K562 (cell line): Measurements from ENCODE around the gene SLC25A51. TPM values are rescaled to one million over a fixed set of nuclear protein-coding genes. Genes with fewer than 3 reads are reported as not detected.

Experiments used
- ARNT ChIP-seq, 2 experiments: fragments of 450-650 bp; IDR thresholded peaks; 2 replicates each; pipeline ENCODE4 v1.6.1; 2016; ENCODE audit warnings: mild to moderate bottlenecking in 1 of 2
- CCAR2 ChIP-seq: fragments of 200-400 bp; formaldehyde crosslinking; IDR thresholded peaks from 2 replicates; pipeline ENCODE4 v1.6.1; 2017; ENCODE audit warnings: mild to moderate bottlenecking, low read depth, low read length
- ETS2 ChIP-seq: IDR thresholded peaks from 2 replicates; pipeline ENCODE4 v1.6.1; 2016; ENCODE audit warnings: borderline replicate concordance, missing genetic modification characterization, mild to moderate bottlenecking, moderate library complexity, missing compliant biosample characterization; ENCODE audit not compliant: poor library complexity, severe bottlenecking
- GATAD2A ChIP-seq: fragments of 450-650 bp; IDR thresholded peaks from 2 replicates; pipeline ENCODE4 v1.6.1; 2017
- HNRNPUL1 ChIP-seq: fragments of 200-400 bp; formaldehyde crosslinking; IDR thresholded peaks from 2 replicates; pipeline ENCODE4 v1.6.1; 2017; ENCODE audit warnings: low read length
- MEF2A ChIP-seq: IDR thresholded peaks from 2 replicates; pipeline ENCODE4 v1.6.1; 2011; ENCODE audit warnings: low read depth, mild to moderate bottlenecking, low read length, moderate library complexity; ENCODE audit not compliant: control insufficient read depth
- NFIX ChIP-seq: fragments of 250-450 bp; sonication (Bioruptor Pico); IDR thresholded peaks from 2 replicates; pipeline ENCODE4 v1.4.0; 2020; ENCODE audit warnings: low read depth, mild to moderate bottlenecking, moderate library complexity
- PHTF2 ChIP-seq: fragments of 250-450 bp; sonication (Bioruptor Pico); IDR thresholded peaks from 2 replicates; pipeline ENCODE4 v1.5.0; 2021; ENCODE audit warnings: mild to moderate bottlenecking
- POLR2AphosphoS2 ChIP-seq: IDR thresholded peaks from 2 replicates; pipeline ENCODE4 v1.6.1; 2012; ENCODE audit warnings: low read length, improper control_type of control experiment
- POLR2H ChIP-seq: IDR thresholded peaks from 2 replicates; pipeline ENCODE4 v1.6.1; 2016; ENCODE audit warnings: missing genetic modification characterization, low read depth, mild to moderate bottlenecking, control low read depth, missing compliant biosample characterization, moderate library complexity
- SMARCE1 ChIP-seq: fragments of 450-650 bp; IDR thresholded peaks from 2 replicates; pipeline ENCODE4 v1.7.1; 2016; ENCODE audit warnings: mild to moderate bottlenecking
- STAG1 ChIP-seq: sonication (generic); formaldehyde crosslinking; IDR thresholded peaks from 2 replicates; pipeline ENCODE4 v1.5.0; 2020; ENCODE audit warnings: missing genetic modification reagents, borderline replicate concordance
- ZBED1 ChIP-seq: IDR thresholded peaks from 2 replicates; pipeline ENCODE4 v1.6.1; 2014
- ZBTB7A ChIP-seq: IDR thresholded peaks from 2 replicates; pipeline ENCODE4 v1.6.1; 2011; ENCODE audit warnings: low read depth, mild to moderate bottlenecking, low read length, moderate library complexity, borderline replicate concordance; ENCODE audit not compliant: control insufficient read depth
- ZNF124 ChIP-seq: sonication (generic); formaldehyde crosslinking; IDR thresholded peaks from 2 replicates; pipeline ENCODE4 v1.8.1; 2022; ENCODE audit warnings: missing genetic modification reagents
- ZNF175 ChIP-seq: fragments of 200-800 bp; sonication (Bioruptor generic); IDR thresholded peaks from 2 replicates; pipeline ENCODE4 v1.6.1; 2016; ENCODE audit warnings: low read depth, mild to moderate bottlenecking, missing genetic modification characterization, missing compliant biosample characterization
- ZNF57 ChIP-seq: fragments of 450-650 bp; formaldehyde crosslinking; IDR thresholded peaks from 2 replicates; pipeline ENCODE4 v1.4.0; 2020; ENCODE audit warnings: mild to moderate bottlenecking, moderate library complexity
- ZNF707 ChIP-seq: fragments of 250-450 bp; sonication (Bioruptor Pico); conservative IDR thresholded peaks from 2 replicates; pipeline ENCODE4 v1.8.0; 2022; ENCODE audit warnings: inconsistent platforms, mild to moderate bottlenecking, moderate library complexity
- polyA plus RNA-seq, 8 experiments: library from polyadenylated mRNA; depleted of rRNA in 4 of 8; stranded (reverse) in 5 of 8; unstranded in 3 of 8; fragments of >200 nt; fragmentation: Nextera tagmentation in 2 of 8; fragmentation: Illumina TruSeq in 1 of 8; extraction: Ambion mirVana in 2 of 8; extraction: Trizol in 1 of 8; gene quantifications; 2 replicates each; pipeline versions ENCODE4 v1.2.1 to v1.2.3, GENCODE V29; 2011 to 2014; ENCODE audit warnings: inconsistent platforms in 1 of 8, missing spikeins in 1 of 8
- total RNA-seq, 7 experiments: library from RNA; depleted of rRNA in 6 of 7; stranded (reverse); fragments of >200 nt in 6 of 7; fragmentation: Illumina TruSeq in 2 of 7; extraction: Trizol in 2 of 7; gene quantifications; 2 replicates each; pipeline versions ENCODE4 v1.2.1 to v1.2.3, GENCODE V29; 2011 to 2021; ENCODE audit warnings: low replicate concordance in 1 of 7
- TF ChIP-seq, protein P1 (sequence below): fragments of 250-450 bp; sonication (Bioruptor Pico); IDR thresholded peaks from 2 replicates; pipeline ENCODE4 v1.8.0; 2021; ENCODE audit warnings: moderate library complexity, mild to moderate bottlenecking, inconsistent platforms
- TF ChIP-seq, protein P2 (sequence below), 2 experiments: IDR thresholded peaks in 1 of 2; conservative IDR thresholded peaks in 1 of 2; 2 replicates each; pipeline ENCODE4 v1.6.1; 2016; ENCODE audit warnings: low read depth in 2 of 2, mild to moderate bottlenecking in 1 of 2, missing compliant biosample characterization in 1 of 2, missing genetic modification characterization in 1 of 2, moderate library complexity in 1 of 2
- TF ChIP-seq, protein P3 (sequence below): fragments of 250-450 bp; sonication (Bioruptor Pico); IDR thresholded peaks from 2 replicates; pipeline ENCODE4 v1.5.0; 2021
- TF ChIP-seq, protein P4 (sequence below): fragments of 250-450 bp; sonication (Bioruptor Pico); IDR thresholded peaks from 2 replicates; pipeline ENCODE4 v1.8.0; 2022; ENCODE audit warnings: moderate library complexity, mild to moderate bottlenecking, inconsistent platforms
- TF ChIP-seq, protein P5 (sequence below): fragments of 450-650 bp; IDR thresholded peaks from 2 replicates; pipeline ENCODE4 v1.6.1; 2017; ENCODE audit warnings: antibody characterized with exemption

SLC25A51 gene
- total and polyA plus RNA-seq, 9 of the 15 experiments (the other 6 are each of a cell fraction or from before 2014, with no cell fraction given), result 9.1 to 40.7 (median 24.5) TPM

DNA sequence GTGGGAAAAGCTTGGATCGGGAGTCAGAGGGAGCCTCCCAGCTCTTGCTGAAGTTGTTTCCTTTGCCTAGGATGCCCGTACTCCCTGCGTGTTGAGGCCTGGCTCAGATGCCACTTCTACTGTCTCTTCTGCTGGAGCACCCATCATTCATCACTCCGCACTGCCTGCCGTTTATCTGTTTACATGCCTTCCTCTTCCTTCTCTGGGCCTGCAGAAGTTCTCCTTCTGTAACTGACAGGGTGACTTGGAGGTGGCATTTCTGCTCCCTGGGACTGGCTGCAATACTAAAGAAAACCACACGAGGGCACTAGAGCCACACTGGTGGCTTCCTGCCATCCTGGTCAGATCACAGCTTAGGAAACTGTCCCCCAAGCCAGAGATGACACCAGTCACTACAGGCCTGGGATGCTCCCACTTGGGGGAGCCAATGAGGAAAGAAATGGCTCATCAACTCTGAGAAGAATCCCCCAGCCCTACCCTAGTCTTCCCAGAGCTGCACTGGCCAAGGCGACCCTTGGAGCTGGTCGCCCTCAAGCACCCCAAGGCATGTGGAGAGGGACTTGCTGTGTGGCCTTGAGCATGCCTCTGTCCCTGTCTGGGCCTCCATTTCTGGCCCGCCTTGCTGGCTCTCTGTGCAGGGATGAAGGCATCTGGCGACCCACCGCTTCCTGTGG lies 9.7 kb upstream of the SLC25A51 start (continued):
- TF ChIP-seq POLR2H (tag) (no peak), HNRNPUL1 (no peak), MEF2A (no peak), NFIX (CRISPR knock-in tag) (no peak), ZNF124 (CRISPR knock-in tag) (no peak), PHTF2 (CRISPR knock-in tag) (no peak), ZBTB7A (no peak), STAG1 (CRISPR knock-in tag) (peak; percentile 100), CCAR2 (no peak), SMARCE1 (no peak), ZBED1 (no peak), ARNT (IDR thresholded peaks at IDR 0.05) (peak in 1 of 2 experiments; percentile 75; a peak in 1 of 4 replicates), POLR2AphosphoS2 (no peak), ZNF175 (CRISPR knock-in tag) (no peak), ZNF707 (CRISPR knock-in tag) (no peak), ETS2 (no peak), ZNF57 (CRISPR knock-in tag) (no peak), GATAD2A (no peak)
- TF ChIP-seq, protein P1, sequence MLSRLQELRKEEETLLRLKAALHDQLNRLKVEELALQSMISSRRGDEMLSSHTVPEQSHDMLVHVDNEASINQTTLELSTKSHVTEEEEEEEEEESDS, result no peak
- TF ChIP-seq, protein P2, sequence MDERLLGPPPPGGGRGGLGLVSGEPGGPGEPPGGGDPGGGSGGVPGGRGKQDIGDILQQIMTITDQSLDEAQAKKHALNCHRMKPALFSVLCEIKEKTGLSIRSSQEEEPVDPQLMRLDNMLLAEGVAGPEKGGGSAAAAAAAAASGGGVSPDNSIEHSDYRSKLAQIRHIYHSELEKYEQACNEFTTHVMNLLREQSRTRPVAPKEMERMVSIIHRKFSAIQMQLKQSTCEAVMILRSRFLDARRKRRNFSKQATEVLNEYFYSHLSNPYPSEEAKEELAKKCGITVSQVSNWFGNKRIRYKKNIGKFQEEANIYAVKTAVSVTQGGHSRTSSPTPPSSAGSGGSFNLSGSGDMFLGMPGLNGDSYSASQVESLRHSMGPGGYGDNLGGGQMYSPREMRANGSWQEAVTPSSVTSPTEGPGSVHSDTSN (CRISPR knock-in tag; IDR thresholded peaks at IDR 0.05; ENCODE audit: low read depth), result no peak
- TF ChIP-seq, protein P2 (tag; conservative IDR thresholded peaks at IDR 0.05; ENCODE audit: low read depth), result peak; percentile 74
- TF ChIP-seq, protein P3, sequence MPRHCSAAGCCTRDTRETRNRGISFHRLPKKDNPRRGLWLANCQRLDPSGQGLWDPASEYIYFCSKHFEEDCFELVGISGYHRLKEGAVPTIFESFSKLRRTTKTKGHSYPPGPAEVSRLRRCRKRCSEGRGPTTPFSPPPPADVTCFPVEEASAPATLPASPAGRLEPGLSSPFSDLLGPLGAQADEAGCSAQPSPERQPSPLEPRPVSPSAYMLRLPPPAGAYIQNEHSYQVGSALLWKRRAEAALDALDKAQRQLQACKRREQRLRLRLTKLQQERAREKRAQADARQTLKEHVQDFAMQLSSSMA (CRISPR knock-in tag), result no peak
- TF ChIP-seq, protein P4, sequence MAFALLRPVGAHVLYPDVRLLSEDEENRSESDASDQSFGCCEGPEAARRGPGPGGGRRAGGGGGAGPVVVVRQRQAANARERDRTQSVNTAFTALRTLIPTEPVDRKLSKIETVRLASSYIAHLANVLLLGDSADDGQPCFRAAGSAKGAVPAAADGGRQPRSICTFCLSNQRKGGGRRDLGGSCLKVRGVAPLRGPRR (CRISPR knock-in tag), result no peak
- TF ChIP-seq, protein P5, sequence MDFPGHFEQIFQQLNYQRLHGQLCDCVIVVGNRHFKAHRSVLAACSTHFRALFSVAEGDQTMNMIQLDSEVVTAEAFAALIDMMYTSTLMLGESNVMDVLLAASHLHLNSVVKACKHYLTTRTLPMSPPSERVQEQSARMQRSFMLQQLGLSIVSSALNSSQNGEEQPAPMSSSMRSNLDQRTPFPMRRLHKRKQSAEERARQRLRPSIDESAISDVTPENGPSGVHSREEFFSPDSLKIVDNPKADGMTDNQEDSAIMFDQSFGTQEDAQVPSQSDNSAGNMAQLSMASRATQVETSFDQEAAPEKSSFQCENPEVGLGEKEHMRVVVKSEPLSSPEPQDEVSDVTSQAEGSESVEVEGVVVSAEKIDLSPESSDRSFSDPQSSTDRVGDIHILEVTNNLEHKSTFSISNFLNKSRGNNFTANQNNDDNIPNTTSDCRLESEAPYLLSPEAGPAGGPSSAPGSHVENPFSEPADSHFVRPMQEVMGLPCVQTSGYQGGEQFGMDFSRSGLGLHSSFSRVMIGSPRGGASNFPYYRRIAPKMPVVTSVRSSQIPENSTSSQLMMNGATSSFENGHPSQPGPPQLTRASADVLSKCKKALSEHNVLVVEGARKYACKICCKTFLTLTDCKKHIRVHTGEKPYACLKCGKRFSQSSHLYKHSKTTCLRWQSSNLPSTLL, result no peak
